NK-92 treated with Interleukin-12 subunit alpha and Interleukin-12 subunit beta, amount 100 ng/mL, for 24 hours (cell line): Measurements from ENCODE around the gene ETV6.

ENCODE experiments used
- DNase-seq: peaks from one replicate; lab custom pipeline; 2025; lab: John Stamatoyannopoulos, UW

The ETV6 gene

DNA sequence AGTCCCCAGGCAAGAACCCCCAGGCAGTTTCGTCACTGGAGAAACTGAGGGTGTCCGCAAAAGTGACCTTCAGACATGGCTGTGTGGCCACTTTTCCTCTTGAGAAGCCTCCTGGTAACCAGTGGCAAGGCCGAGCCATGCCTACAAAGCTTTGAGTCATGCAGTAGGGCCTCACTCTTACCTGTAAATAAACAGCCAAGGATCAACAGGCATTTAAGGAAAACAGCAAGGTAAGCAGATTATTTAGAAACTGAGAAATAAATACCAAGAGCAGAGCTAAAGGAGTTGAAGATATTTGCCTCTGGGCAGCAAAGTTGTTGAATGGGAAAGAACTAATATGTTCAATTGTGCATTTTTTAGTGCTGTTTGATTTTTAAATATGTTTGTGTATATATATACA lies 280.2 kb downstream of the ETV6 start:
- no peak for DNase-seq

DNA sequence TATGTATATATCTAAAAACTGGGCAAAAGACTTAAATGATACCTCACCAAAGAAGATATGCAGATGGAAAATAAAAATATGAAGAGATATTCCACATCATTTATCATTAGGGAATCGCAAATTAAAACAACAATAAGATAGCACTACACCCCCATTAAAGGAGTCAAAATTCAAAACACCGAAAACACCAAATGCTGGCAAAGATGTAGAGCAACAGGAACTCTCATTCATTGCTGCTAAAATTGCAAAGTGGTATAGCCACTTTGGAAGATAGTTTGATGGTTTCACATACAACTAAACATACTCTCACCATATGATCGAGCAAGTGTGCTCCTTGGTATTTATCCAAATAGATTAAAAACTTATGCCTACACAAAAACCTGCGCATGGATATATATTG lies 289.7 kb downstream of the ETV6 start:
- DNase-seq, result no peak

DNA sequence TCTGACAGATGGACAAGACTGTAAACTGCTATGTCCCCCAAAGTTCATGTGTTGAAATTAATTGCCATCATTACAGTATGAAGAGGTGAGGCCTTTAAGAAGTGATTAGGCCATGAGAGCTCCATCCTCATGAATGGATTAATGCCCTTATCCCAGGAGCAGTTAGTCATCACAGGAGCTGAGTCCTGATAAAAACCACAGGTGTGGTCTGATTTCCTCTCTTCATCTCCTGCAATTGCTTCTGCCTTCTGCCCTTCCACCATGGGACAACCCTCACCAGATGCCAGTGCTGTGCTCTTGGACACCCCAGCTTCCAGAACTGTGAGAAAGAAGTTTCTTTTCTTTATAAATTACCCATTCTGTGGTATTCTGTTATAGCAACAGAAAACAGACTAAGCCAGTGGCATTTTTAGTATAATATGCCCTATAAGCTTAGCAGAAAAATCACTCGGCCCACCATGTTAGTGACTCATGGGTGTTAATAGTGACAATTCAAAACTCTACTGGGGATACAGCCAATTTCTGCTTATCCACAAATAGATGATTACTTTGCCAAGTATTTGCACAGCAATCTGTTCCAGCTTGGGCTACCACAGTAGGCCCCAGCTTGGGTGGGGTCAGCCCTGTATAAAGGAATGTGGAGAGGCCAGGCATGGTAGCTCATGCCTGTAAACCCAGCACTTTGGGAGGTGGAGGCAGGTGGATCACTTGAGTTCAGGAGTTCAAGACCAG lies 292.3 kb downstream of the ETV6 start:
- no peak for DNase-seq

DNA sequence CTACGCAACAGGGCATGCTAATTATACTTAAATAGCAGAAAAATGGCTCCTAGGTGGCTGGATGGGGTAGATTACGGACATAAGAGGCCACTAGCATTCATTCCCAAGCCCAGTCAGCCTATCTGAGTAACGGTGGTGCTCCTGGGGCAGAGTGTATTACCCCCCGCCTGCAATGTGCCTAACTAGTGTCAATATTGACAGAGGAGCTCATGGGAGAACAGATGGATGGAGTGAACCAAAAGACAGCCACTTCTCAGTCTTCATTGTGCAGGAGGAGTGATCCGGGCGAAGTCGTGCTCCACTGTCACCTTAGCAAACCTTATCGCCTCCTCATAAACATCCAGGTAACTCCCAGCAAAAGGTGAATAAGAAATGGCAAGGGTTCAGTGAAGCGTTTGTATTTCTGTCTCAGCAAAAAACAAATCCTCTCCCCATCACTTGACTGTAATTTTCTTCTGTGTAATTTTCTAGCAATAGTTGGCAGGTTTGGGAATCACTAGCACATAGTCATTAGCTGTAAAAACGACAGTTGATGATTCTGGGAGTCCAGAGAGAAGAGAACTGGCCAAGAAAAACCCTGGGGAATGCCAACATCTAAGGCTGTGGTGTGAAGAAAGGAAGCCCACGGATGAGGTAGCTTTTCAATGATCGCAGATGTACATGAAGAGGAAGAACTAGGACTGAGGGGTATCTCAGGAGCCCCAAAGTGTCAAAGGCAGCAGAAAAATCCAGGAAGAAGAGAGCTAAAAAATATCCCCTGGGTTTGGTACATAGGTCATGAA lies 294.6 kb downstream of the ETV6 start:
- no peak for DNase-seq
